ENCODE results near the gene PWWP2B.

- TF ChIP-seq CTCF (conservative IDR thresholded peaks at IDR 0.05; ENCODE audit: low read depth, low read length) (no peak), POLR2A (IDR thresholded peaks at IDR 0.05; ENCODE audit: low read depth, low read length) (no peak), RAD21 (IDR thresholded peaks at IDR 0.05; ENCODE audit: low read length) (no peak), FOS (IDR thresholded peaks at IDR 0.05; ENCODE audit: low read depth, low read length) (no peak), MAZ (IDR thresholded peaks at IDR 0.05; ENCODE audit: borderline replicate concordance, low read depth, low read length) (no peak), RFX5 (IDR thresholded peaks at IDR 0.05; ENCODE audit: low read depth, low read length) (no peak), MAFK (IDR thresholded peaks at IDR 0.05; ENCODE audit: low read depth, low read length) (no peak), RCOR1 (IDR thresholded peaks at IDR 0.05; ENCODE audit: insufficient replicate concordance, low read length) (no peak), MXI1 (IDR thresholded peaks at IDR 0.05; ENCODE audit: borderline replicate concordance, low read depth, low read length) (no peak), SMC3 (IDR thresholded peaks at IDR 0.05; ENCODE audit: low read depth, low read length) (no peak)
Measured at GRCh38 chr10:132362151-132362611, 34.8 kb upstream of the PWWP2B start.

Data from IMR-90 (cell line).